ENCODE data around the gene LCN1. TPM values are rescaled to one million over a fixed set of nuclear protein-coding genes. Genes with fewer than 3 reads are reported as not detected.

LCN1 gene
- total RNA-seq, 2 experiments from 2014 or later: not detected

DNA sequence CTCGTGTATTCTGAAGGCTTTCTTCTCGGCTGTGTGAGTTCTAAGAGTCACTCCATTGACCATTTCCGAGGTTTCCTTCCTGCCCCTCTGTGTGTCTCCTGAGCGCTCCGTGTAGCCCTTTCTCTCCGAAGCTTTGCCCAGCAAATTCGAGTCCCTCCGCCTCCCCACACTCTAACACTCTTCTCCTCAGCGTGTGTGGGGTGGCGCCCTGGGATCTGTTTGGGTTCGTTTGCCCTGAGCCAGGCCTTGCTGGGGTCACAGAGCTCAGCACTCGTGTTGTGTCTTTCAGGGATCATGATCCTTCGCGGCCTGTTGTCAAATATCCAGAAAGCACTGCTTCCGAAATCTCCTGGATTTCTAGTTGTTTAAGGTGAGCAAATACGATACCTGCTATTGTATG is 34.7 kb downstream of the LCN1 start:
- TF ChIP-seq, protein P1, sequence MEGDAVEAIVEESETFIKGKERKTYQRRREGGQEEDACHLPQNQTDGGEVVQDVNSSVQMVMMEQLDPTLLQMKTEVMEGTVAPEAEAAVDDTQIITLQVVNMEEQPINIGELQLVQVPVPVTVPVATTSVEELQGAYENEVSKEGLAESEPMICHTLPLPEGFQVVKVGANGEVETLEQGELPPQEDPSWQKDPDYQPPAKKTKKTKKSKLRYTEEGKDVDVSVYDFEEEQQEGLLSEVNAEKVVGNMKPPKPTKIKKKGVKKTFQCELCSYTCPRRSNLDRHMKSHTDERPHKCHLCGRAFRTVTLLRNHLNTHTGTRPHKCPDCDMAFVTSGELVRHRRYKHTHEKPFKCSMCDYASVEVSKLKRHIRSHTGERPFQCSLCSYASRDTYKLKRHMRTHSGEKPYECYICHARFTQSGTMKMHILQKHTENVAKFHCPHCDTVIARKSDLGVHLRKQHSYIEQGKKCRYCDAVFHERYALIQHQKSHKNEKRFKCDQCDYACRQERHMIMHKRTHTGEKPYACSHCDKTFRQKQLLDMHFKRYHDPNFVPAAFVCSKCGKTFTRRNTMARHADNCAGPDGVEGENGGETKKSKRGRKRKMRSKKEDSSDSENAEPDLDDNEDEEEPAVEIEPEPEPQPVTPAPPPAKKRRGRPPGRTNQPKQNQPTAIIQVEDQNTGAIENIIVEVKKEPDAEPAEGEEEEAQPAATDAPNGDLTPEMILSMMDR (conservative IDR thresholded peaks at IDR 0.05; ENCODE audit: low read length): no peak
- TF ChIP-seq EZH2phosphoT487 (IDR thresholded peaks at IDR 0.05; ENCODE audit: borderline replicate concordance, low read depth, low read length): no peak
- H3K9me3 ChIP-seq (ENCODE audit: low read length): no peaks in the 10 kb centered on the region
- ChIA-PET POLR2A (no interaction called here), CTCF (ENCODE audit: unreplicated experiment) (no interaction called here)
- no peaks in the 10 kb centered on the region for H3K79me2 ChIP-seq (ENCODE audit: insufficient read depth, low read depth, low read length)
- intact Hi-C loops (cut with micrococcal nuclease; ENCODE audit: unreplicated experiment): no loop called here
- H4K20me1 ChIP-seq (ENCODE audit: insufficient read depth, low read length): no peaks in the 10 kb centered on the region
- H3K4me2 ChIP-seq (ENCODE audit: low read length): no peak overlapping the region
- no peak overlapping the region for H3K27ac ChIP-seq (ENCODE audit: low read depth, low read length, poor library complexity, severe bottlenecking)
- no peaks in the 10 kb centered on the region for H3K9me2 ChIP-seq (ENCODE audit: insufficient read depth, low read length)
- DNase-seq (ENCODE audit: low spot score): no peak
- no peaks in the 10 kb centered on the region for H3K4me1 ChIP-seq (ENCODE audit: insufficient read depth, low read length, poor library complexity, severe bottlenecking)
- H3K36me3 ChIP-seq (ENCODE audit: insufficient read depth, low read length): no peaks in the 10 kb centered on the region
- H3K4me3 ChIP-seq (ENCODE audit: low read depth, low read length, poor library complexity, severe bottlenecking): no peak overlapping the region
- no TSS peak for BruUV-seq (replicated peaks)
- H2AFZ ChIP-seq (ENCODE audit: low read length): no peak overlapping the region

DNA sequence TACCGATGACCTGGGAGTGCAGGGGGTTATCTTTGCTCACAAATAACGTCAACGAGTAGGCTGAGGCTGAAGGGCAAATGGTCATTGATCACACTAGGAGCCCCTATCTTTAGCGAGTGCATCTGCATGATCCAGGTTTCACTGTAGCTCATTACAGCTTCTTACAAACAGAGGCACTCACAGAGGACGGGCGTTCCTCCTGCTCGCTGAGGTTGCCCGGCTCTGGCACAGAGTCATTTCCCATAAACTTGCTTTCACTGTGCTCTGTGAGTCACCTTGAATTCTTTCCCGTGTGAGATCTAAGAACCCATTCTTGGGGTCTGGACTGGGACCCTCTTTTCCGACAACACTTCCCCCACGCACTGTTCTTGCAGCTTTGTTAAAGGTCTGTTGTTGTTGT is 38.4 kb downstream of the LCN1 start:
- POLR2A ChIA-PET: no interaction called here
- intact Hi-C loops (cut with micrococcal nuclease; ENCODE audit: unreplicated experiment): no loop called here
- TF ChIP-seq, protein P1 (conservative IDR thresholded peaks at IDR 0.05; ENCODE audit: low read length): no peak
- no peak for TF ChIP-seq EZH2phosphoT487 (IDR thresholded peaks at IDR 0.05; ENCODE audit: borderline replicate concordance, low read depth, low read length)

DNA sequence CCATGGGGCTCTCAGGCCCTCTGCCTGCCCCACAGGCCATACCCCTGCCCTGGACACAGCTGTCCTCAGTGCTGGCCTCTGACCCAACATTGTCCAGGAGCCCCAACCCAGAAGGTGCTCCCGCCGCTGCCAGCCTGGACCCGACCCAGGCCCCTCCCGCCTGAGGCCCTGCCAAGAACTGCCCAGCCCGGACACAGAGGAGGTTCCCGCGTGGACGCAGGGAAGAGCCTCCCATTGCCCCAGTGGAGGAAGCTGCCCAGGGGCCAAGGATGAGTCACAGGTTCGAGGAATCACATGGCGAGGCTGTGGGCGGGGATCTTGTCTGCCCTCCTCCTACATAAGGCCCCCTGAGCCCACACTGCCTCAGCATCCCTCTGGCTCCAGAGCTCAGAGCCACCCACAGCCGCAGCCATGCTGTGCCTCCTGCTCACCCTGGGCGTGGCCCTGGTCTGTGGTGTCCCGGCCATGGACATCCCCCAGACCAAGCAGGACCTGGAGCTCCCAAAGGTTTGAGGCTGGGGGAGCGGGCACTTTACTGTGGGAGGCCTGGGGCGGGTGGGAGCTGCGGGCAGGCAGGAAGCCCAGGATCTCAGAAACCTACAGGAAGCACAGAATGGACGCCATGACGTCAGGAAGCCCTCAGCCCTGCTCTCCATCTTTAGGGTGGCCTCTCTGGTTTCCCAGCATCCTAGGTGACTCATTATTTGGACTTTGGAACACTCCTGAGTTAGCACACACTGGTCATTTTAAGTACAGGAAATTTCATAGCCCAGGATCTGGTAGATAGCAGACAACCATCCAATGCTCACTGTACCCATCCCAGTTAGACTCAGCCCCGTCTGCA is 40.4 kb downstream of the LCN1 start, which contains the start of gene PAEP:
Gene PAEP (plus strand): TSS at position 366 of the 844 bp plus-strand sequence.
- Histone ChIP-seq H4K20me1 (ENCODE audit: insufficient read depth, low read length) (no peaks in the 10 kb centered on the region), H3K36me3 (ENCODE audit: insufficient read depth, low read length) (no peaks in the 10 kb centered on the region), H3K4me1 (ENCODE audit: insufficient read depth, low read length, poor library complexity, severe bottlenecking) (no peaks in the 10 kb centered on the region), H3K4me2 (ENCODE audit: low read length) (no peak within 1 kb of the TSS), H2AFZ (ENCODE audit: low read length) (no peak within 1 kb of the TSS), H3K9me3 (ENCODE audit: low read length) (no peaks in the 10 kb centered on the region), H3K27ac (ENCODE audit: low read depth, low read length, poor library complexity, severe bottlenecking) (no peak within 1 kb of the TSS), H3K79me2 (ENCODE audit: insufficient read depth, low read depth, low read length) (no peaks in the 10 kb centered on the region), H3K9me2 (ENCODE audit: insufficient read depth, low read length) (no peaks in the 10 kb centered on the region), H3K4me3 (ENCODE audit: low read depth, low read length, poor library complexity, severe bottlenecking) (no peak within 1 kb of the TSS)
- TF ChIP-seq EZH2phosphoT487 (IDR thresholded peaks at IDR 0.05; ENCODE audit: borderline replicate concordance, low read depth, low read length): no peak
- TF ChIP-seq, protein P1 (conservative IDR thresholded peaks at IDR 0.05; ENCODE audit: low read length): no peak
- CTCF ChIA-PET (ENCODE audit: unreplicated experiment): no interaction called here
- POLR2A ChIA-PET: no interaction called here
- intact Hi-C loops (cut with micrococcal nuclease; ENCODE audit: unreplicated experiment): no loop called here
- no TSS peak for BruUV-seq (replicated peaks)
- no peak for DNase-seq (ENCODE audit: low spot score)

More for the DNA sequence above, 38.4 kb downstream of the LCN1 start:
- H4K20me1 ChIP-seq (ENCODE audit: insufficient read depth, low read length): no peaks in the 10 kb centered on the region
- DNase-seq (ENCODE audit: low spot score): no peak
- BruUV-seq (replicated peaks): no TSS peak
- no peaks in the 10 kb centered on the region for H3K9me2 ChIP-seq (ENCODE audit: insufficient read depth, low read length)
- H3K27ac ChIP-seq (ENCODE audit: low read depth, low read length, poor library complexity, severe bottlenecking): no peak overlapping the region
- no peaks in the 10 kb centered on the region for H3K79me2 ChIP-seq (ENCODE audit: insufficient read depth, low read depth, low read length)
- no peaks in the 10 kb centered on the region for H3K4me1 ChIP-seq (ENCODE audit: insufficient read depth, low read length, poor library complexity, severe bottlenecking)
- no peaks in the 10 kb centered on the region for H3K36me3 ChIP-seq (ENCODE audit: insufficient read depth, low read length)
- no peak overlapping the region for H3K4me2 ChIP-seq (ENCODE audit: low read length)
- H3K4me3 ChIP-seq (ENCODE audit: low read depth, low read length, poor library complexity, severe bottlenecking): no peak overlapping the region
- no peaks in the 10 kb centered on the region for H3K9me3 ChIP-seq (ENCODE audit: low read length)
- no peak overlapping the region for H2AFZ ChIP-seq (ENCODE audit: low read length)
- CTCF ChIA-PET (ENCODE audit: unreplicated experiment): no interaction called here
